HG02571 (cell line): ENCODE results near the gene BMS1.
"Not testable (repeated sequence)": the region's sequence is repeated elsewhere in the genome, so short reads cannot be mapped to it uniquely, and the experiment has no call there.

Source experiments
- ATAC-seq: cut with Tn5 transposase; IDR thresholded peaks from one replicate; pipeline ENCODE4 v1.9.1; 2021; ENCODE audit warnings: mild to moderate bottlenecking, moderate library complexity; ENCODE audit not compliant: unreplicated experiment

BMS1 gene

DNA sequence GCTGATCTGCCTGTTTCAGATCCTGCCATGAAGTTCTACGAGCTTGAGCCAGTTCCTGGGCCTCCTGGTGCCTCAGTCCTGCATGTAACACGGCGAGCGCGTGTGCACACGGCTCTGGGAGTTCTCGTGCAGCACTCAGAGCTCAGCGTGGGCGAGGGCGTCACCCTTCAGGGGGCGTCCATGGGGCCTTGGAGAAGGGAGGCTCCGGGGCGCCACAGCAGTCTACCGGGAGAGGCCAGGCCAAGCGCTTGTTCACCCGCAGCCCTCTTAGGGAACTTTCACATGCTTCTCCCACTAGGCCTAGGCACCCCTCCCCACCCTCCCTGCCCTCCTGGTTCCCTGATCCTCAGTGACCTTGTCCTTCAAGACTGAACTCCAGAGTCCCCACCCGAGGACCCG lies 83.1 kb downstream of the BMS1 start:
- no peak for ATAC-seq

GRCh38 chr10:42866115-42866995 lies 83.8 kb downstream of the BMS1 start:
- peak; percentile 65 for ATAC-seq

- ATAC-seq: no peak
Observed at GRCh38 chr10:42867571-42867970, 85.0 kb downstream of the BMS1 start.

GRCh38 chr10:42868530-42868929 lies 85.9 kb downstream of the BMS1 start:
- no peak for ATAC-seq

- no peak for ATAC-seq
Observed at GRCh38 chr10:42869977-42870350, 87.4 kb downstream of the BMS1 start.

- ATAC-seq: not testable (repeated sequence)
Observed at GRCh38 chr10:42871138-42871641, 88.6 kb downstream of the BMS1 start.

DNA sequence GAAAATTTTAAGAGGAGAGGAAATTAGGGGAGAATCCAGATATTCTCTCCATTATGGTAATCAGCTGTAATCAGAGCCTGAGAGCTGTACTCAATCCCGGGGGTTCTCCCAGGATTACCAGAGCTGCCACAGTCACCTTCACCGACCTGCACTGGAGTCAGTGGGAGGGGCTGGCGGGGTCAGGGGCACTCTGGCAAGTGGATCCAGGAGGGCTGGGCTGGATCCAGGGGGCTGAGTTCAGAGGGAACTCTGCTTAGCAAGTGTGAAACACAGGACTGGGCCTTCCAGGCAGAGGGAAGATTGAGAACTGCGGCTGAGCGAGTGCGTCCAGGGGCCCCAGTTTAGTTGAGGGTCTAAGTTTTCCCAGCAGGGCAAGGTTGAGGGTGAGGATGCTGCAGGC lies 89.2 kb downstream of the BMS1 start:
- ATAC-seq: no peak

DNA sequence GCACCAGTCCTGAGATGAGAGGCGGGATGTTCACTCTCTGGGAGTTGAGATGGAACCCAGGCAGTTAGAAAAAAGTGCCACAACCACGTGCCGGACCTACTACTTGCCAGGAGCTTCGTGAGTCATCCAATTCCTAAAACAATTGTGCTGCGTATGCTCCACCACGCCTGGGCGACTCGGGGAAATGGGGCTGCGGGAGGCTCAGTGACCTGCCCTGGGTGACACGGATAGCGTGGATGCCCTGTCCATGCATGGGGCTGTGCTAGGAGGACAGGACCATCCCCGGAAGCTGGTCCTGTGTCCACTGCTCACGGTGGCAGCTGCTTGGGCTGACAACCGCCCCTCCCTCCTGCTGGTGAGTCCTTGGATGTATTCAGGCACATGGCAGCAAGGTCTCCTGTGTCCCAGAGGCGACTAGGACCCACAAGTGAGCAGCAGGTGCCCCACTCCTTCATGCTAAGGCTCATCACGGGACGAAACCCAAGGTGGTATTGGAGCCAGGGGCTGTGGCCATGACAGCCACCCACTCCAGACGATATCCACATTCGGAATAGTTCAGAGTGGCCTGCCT lies 90.4 kb downstream of the BMS1 start:
- ATAC-seq: no peak

DNA sequence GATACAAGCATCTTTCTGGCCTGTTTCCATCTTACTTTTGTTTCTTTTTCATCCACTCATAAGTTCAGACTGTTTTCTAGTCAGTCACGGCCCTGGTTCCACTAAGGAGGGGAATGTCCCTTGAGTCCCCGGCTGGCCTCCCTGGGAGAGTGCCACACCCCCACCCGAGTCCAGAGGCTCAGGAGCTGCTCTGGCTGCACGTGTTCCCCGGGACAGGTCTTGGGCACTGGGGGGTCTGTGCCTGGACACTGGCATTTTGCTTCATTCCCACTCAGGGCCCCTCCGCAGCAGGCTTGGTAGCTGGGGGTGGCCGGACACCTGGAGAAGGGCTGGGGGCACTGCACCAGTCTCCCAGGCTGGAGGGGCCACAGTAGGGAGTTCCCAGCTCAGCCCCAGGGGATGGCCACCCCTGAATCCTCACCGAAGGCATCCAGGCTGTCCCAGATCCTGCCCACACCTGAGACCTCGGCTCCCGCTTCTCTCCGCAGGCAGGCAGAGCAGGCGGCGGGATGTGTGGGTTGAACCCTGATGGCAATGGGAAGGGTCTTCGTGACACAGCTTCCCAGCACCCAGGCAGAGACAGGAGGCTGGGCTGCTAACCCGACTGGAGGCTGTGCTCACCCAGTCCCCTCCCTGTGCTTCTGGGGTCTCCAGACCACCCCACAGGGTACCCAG lies 92.3 kb downstream of the BMS1 start:
- no peak for ATAC-seq

DNA sequence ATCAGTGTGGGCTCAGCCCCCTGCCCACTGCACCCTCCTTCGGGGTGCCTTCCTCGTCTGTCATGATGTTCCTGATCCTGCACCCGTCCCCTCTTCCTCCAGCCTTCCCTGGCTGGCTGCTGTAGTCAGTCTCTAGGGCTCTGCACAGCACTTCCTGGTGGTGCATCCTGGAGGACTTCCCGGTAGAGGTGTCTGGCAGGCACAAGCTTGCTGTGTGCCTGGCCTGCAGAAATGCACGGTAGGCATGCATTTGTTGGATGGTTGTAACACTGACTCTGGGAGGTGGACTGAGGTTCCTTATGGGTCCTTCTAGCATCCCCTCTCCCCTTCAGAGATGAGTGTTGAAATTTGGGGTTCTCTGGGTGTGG lies 92.8 kb downstream of the BMS1 start:
- no peak for ATAC-seq

- no peak for ATAC-seq
Observed at GRCh38 chr10:42875798-42876341, 93.3 kb downstream of the BMS1 start.

DNA sequence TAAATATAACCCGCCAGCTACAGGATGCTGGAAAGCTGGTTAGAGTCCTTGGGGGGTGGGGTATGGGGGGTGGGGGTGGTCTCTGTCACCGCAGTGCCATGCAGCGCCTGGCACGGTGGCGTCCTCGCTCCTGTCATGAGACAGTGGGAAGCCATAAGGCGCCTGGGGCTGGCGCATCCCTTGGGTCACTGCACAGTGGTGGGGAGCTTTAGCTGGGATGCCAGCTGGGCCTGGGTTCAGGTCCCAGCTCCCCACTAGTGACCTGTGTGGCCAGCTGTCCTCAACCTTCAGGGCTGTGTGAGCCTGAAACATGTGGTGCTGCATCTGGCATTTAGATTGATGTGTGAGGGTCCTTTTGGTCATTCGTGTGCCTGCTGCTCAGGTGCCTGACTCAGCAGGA lies 93.9 kb downstream of the BMS1 start:
- no peak for ATAC-seq

GRCh38 chr10:42876945-42877344 lies 94.3 kb downstream of the BMS1 start:
- ATAC-seq: no peak

GRCh38 chr10:42877496-42878030 lies 95.0 kb downstream of the BMS1 start:
- ATAC-seq: no peak

- no peak for ATAC-seq
Observed at GRCh38 chr10:42878134-42878820, 95.7 kb downstream of the BMS1 start.

DNA sequence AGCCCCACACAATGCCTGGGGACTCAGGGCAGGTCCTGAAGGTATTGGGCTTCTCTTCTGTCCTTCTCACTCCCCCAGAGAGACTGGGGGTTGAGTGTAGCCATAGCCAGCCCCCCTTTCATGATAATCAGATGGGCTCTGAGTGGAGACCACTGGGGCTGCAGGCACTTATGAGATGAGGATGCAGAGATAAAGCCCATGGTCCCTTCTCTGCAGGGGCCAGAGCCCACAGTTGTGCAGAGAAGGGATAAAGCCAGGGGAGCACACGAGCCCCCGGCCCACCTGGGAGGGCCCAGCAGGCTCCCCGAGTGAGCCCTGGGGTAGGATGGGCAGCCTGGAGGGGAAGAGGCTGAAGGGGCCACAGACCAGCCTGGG lies 96.2 kb downstream of the BMS1 start:
- ATAC-seq: no peak

DNA sequence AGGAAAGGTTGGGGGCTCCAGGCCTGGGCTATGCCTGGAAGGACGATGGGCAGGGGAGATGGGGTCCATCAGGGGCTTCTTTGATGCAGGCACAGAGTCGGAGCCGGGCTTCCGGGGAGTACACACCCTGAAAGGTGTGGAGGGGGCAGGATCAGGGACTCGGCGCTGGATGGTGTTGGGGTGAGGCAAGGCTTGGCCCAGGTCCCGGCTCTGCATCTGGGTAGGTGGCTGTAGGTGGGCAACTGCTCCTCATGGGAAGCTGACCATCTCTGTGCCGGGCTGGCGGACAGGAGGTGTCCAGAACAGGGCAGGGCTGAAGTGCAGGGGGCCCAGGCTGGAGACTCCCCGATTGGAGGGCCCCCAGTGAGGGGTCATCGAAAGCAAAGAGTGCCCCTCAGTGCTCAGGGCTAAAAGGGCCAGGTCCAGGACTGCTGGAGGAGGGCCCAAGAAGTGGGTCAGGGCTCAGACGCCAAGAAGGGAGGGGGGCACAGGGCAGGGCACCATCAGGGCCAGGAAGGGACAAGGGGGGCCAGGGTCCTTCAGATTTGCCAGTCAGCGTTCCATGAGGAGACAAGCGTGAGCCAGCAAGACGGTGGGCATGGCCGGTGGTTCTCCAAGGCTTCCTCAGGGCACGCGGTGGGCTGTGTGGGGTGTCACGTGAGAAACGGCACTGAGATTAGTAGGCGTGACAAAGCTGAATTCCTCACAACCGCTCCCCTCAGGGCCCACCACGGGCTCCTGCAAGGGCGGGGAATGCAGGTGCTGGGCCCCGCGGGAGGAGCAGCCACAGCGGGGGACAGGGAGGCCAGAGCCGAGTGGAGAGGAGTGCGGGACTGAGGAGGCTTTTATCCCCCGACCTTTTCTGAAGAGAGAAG lies 97.0 kb downstream of the BMS1 start:
- no peak for ATAC-seq

DNA sequence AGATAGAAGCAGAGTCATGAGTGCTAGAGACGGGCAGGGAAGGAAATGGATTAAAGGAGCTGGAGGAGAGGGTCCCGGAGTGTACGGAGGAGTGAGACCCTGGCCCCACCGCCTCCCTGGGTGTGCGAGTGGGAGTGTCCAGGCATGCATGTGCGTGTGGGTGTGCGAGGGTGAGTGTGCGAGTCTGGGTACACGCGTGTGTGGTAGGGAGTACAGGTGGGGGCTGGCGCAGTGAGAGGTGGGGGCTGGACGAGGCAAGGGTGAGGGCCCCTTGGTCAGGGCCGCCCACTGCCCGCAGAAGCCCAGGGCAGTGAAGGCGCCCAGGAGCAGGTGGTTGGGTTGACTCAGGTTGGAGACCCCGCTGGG lies 97.6 kb downstream of the BMS1 start:
- no peak for ATAC-seq

DNA sequence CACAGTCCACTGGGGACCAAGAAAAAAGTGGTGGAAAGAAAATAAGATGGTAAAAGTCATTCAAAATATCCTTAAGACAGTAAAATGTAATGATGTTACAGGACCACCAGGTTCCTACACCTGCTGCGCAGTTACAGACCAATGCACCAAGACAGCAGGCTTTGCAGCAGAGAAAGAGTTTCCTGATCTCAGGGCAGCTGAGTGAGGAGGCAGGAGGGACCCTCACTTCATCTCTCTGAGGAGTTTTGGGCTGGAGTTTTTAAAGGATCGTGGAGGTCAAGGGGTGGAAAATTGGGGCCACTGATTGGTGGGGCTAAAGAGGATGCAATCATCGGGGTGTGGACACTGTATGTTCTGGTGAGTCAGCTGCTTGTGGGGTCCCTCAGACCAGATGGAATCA lies 100.0 kb downstream of the BMS1 start:
- ATAC-seq: no peak
